Activated naive CD4-positive, alpha-beta T cell treated with anti-CD3 and anti-CD28 coated beads for 36 hours (primary cell): ENCODE measurements around the gene AARS2. TPM values are rescaled to one million over a fixed set of nuclear protein-coding genes. Genes with fewer than 3 reads are reported as not detected.

Experiments
- CTCF ChIA-PET: fragments of 350-600 bp; sonication (Branson Sonifier 250); formaldehyde crosslinking; loops from one replicate; lab custom pipeline; 2021; ENCODE audit warnings: antibody characterized with exemption; lab: Charles Lee
- DNase-seq: peaks from one replicate; pipeline ENCODE4 v3.0.0-alpha.2; 2020
- H3K27ac Mint-ChIP-seq: one replicate; pipeline ENCODE4 v1.8.0; 2021; ENCODE audit warnings: mild to moderate bottlenecking, mixed read lengths
- H3K27me3 Mint-ChIP-seq: one replicate; pipeline ENCODE4 v1.8.0; 2021; ENCODE audit warnings: low read depth, mixed read lengths
- H3K36me3 Mint-ChIP-seq: one replicate; pipeline ENCODE4 v1.8.0; 2021; ENCODE audit warnings: low read depth, mixed read lengths
- H3K4me1 Mint-ChIP-seq: one replicate; pipeline ENCODE4 v1.8.0; 2021; ENCODE audit warnings: low read depth, mixed read lengths
- H3K4me3 Mint-ChIP-seq: one replicate; pipeline ENCODE4 v1.8.0; 2021; ENCODE audit warnings: mild to moderate bottlenecking, moderate library complexity, mixed read lengths
- H3K9me3 Mint-ChIP-seq: one replicate; pipeline ENCODE4 v1.8.0; 2021; ENCODE audit warnings: mixed read lengths
- intact Hi-C: fragments of 100-400 bp; cut with micrococcal nuclease; formaldehyde crosslinking; loops from one replicate; pipeline ENCODE4 v1.15.1; 2023
- total RNA-seq, 2 experiments: library from RNA; stranded (reverse); gene quantifications; one replicate each; pipeline ENCODE4 v1.2.3, GENCODE V29; 2021

Gene AARS2
- total RNA-seq, 2 experiments from 2014 or later = 11.6 to 12.9 TPM

DNA sequence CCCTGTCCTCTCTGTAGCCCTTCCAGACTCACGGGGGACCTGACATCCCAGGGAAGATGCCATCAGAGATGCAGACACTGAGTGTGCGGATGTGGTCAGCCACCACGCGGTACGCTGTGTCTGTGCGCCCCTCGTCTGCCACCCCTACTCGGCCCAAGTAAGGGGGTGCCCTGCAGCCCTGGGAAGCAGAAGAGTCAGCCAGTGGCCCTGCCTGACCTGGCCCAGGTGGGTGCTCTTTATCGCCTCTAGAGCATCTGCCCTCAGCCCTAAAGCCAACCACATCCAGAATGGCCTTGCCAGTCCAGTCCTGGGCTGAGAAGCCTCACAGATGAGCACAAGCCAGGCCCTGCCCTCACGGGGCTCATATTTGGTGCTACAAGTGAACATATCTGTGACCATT is 5.9 kb downstream of the AARS2 start:
- CTCF ChIA-PET = interaction anchor here (7.5 kb wide), 1 partner anchor 39 kb away, joined by 108 read pairs; the partner anchor contains the start of gene TMEM151B
- no peak overlapping the region for H3K27ac Mint-ChIP-seq
- no peaks in the 10 kb centered on the region for H3K27me3 Mint-ChIP-seq
- H3K9me3 Mint-ChIP-seq = no peaks in the 10 kb centered on the region
- no peak overlapping the region for H3K4me3 Mint-ChIP-seq
- DNase-seq = no peak
- H3K36me3 Mint-ChIP-seq = peaks cover 31% of the 10 kb centered on the region
- H3K4me1 Mint-ChIP-seq = peaks cover 8% of the 10 kb centered on the region
- intact Hi-C loops = no loop called here

DNA sequence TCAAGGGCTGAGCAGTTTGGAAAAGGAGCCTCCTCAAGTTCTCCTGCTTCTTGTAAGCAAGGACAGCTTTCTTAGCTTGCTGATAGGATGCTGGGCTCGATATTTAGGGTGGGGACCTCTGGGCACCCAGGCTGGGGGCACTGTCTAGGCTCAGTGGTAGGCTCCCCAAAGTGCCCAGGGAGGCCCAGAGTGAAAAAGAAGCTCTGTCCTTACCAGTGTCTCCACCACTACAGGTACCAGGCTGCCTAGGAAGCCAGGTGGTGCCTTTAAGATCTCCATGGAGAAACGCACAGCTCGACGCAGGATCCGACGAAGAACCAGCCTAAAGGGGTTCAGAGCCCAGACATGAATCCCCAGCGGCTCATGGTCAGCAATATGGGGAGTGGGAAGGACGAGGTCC is 6.4 kb downstream of the AARS2 start:
- Mint-ChIP-seq H3K9me3 (no peaks in the 10 kb centered on the region), H3K36me3 (peaks cover 31% of the 10 kb centered on the region), H3K27me3 (no peaks in the 10 kb centered on the region), H3K4me3 (no peak overlapping the region), H3K4me1 (peaks cover 3% of the 10 kb centered on the region), H3K27ac (no peak overlapping the region)
- intact Hi-C loops = no loop called here
- CTCF ChIA-PET = interaction anchor here (7.5 kb wide), 1 partner anchor 39 kb away, joined by 108 read pairs; the partner anchor contains the start of gene TMEM151B
- DNase-seq = no peak

GRCh38 chr6:44305200-44305725 is 7.9 kb downstream of the AARS2 start:
- no peaks in the 10 kb centered on the region for H3K4me1 Mint-ChIP-seq
- intact Hi-C loops = no loop called here
- no peak for DNase-seq
- H3K27me3 Mint-ChIP-seq = no peaks in the 10 kb centered on the region
- H3K27ac Mint-ChIP-seq = no peak overlapping the region
- no peak overlapping the region for H3K4me3 Mint-ChIP-seq
- H3K36me3 Mint-ChIP-seq = peaks cover 34% of the 10 kb centered on the region
- CTCF ChIA-PET = interaction anchor here (0.7 to 7.5 kb wide), 16 partner anchors 9 to 144 kb away, joined by 3 to 108 read pairs (median 4); partner anchors contain the start of genes AARS2, SPATS1 and TMEM151B
- no peaks in the 10 kb centered on the region for H3K9me3 Mint-ChIP-seq

- no peak overlapping the region for H3K4me3 Mint-ChIP-seq
- H3K36me3 Mint-ChIP-seq = peaks cover 29% of the 10 kb centered on the region
- peak; percentile 34 for DNase-seq
- H3K27ac Mint-ChIP-seq = no peak overlapping the region
- no peaks in the 10 kb centered on the region for H3K9me3 Mint-ChIP-seq
- CTCF ChIA-PET = interaction anchor here (0.6 to 7.5 kb wide), 14 partner anchors 9 to 152 kb away, joined by 3 to 108 read pairs (median 4); partner anchors contain the start of genes AARS2, SPATS1 and TMEM151B
- intact Hi-C loops = loop anchor here (1.0 kb wide), 1 partner anchor 36 kb away; no protein-coding TSS in a partner anchor
- H3K4me1 Mint-ChIP-seq = no peaks in the 10 kb centered on the region
- no peaks in the 10 kb centered on the region for H3K27me3 Mint-ChIP-seq
These were observed 8.6 kb downstream of the AARS2 start for GRCh38 chr6:44304282-44305199.

DNA sequence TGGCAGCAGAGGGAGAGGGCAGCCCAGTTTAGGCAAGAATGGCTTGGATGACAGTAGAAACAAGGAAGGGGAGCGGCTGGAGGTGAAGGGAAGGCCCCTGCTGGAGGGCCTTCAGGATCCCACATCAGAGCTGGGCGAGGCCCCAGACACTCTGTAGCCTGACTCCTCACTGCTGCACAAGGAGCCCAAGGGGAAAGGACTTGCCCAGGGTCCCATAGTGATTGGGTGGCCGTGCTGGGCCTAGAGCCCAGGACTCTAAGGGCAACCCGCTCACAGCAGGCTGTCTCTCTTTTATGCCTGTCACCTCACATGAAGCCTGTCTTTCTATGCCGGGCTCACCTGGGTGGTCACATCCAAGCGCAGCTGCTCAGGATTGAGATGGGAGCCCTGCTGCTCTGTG is 9.3 kb downstream of the AARS2 start:
- no peak for DNase-seq
- H3K4me1 Mint-ChIP-seq = no peaks in the 10 kb centered on the region
- no peaks in the 10 kb centered on the region for H3K27me3 Mint-ChIP-seq
- no peaks in the 10 kb centered on the region for H3K9me3 Mint-ChIP-seq
- CTCF ChIA-PET = interaction anchor here (0.6 to 7.5 kb wide), 3 partner anchors 29 to 151 kb away, joined by 3 to 108 read pairs (median 4); partner anchors contain the start of gene TMEM151B
- H3K27ac Mint-ChIP-seq = no peak overlapping the region
- intact Hi-C loops = loop anchor here (1.0 kb wide), 1 partner anchor 36 kb away; no protein-coding TSS in a partner anchor
- peaks cover 29% of the 10 kb centered on the region for H3K36me3 Mint-ChIP-seq
- no peak overlapping the region for H3K4me3 Mint-ChIP-seq

DNA sequence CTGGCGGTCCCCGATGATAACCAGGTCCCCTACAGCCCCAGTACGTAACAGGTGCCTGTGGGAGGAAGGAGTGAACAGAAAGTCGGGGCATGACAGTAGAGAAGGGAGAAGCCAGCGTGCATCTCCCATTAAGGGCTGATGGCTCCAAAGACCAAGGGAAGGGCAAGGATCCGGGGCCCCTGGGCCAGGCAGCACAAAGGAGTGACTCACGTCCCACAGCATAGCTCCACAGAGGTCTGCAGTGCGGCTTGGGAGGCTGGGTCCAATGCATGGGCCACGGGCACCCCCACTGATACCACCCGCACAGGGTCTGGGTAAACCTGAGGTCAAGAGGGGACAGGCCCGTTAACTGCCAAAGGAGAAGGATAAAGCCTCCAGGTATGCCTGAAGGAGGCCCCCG is 10.3 kb downstream of the AARS2 start:
- peaks cover 26% of the 10 kb centered on the region for H3K36me3 Mint-ChIP-seq
- CTCF ChIA-PET = interaction anchor here (1.0 to 7.5 kb wide), 3 partner anchors 10 to 35 kb away, joined by 3 to 108 read pairs (median 13); partner anchors contain the start of genes AARS2 and TMEM151B
- no peak for DNase-seq
- H3K27me3 Mint-ChIP-seq = peaks cover 4% of the 10 kb centered on the region
- H3K4me1 Mint-ChIP-seq = peaks cover 4% of the 10 kb centered on the region
- intact Hi-C loops = no loop called here
- no peak overlapping the region for H3K27ac Mint-ChIP-seq
- H3K9me3 Mint-ChIP-seq = no peaks in the 10 kb centered on the region
- no peak overlapping the region for H3K4me3 Mint-ChIP-seq

GRCh38 chr6:44301782-44302564 is 11.2 kb downstream of the AARS2 start:
- intact Hi-C loops = no loop called here
- H3K36me3 Mint-ChIP-seq = peaks cover 25% of the 10 kb centered on the region
- H3K27me3 Mint-ChIP-seq = peaks cover 6% of the 10 kb centered on the region
- CTCF ChIA-PET = interaction anchor here (1.0 to 7.5 kb wide), 4 partner anchors 9 to 34 kb away, joined by 3 to 108 read pairs (median 8); partner anchors contain the start of genes AARS2 and TMEM151B
- DNase-seq = no peak
- no peak overlapping the region for H3K4me3 Mint-ChIP-seq
- H3K27ac Mint-ChIP-seq = no peak overlapping the region
- H3K9me3 Mint-ChIP-seq = no peaks in the 10 kb centered on the region
- peaks cover 7% of the 10 kb centered on the region for H3K4me1 Mint-ChIP-seq

DNA sequence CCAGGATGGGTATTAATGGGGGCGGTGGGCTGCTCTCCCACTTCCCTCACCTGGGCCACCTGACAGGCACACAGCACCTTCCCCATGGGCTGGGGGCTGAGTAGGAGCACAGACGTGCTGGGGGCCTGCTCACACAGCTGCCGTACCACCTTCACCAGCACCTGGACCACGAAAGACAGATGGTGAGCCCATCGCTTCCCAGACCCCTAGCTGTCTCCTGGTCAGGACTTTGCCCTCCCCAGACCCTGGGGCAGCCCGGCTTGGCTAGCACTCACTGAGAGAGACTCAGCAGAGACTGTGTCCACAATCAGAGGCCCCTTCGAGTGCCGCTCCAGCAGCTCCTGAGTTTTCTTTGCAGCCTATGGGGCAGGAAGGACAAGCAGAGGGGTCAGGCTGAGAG is 12.0 kb downstream of the AARS2 start:
- Mint-ChIP-seq H3K4me1 (peaks cover 11% of the 10 kb centered on the region), H3K4me3 (no peak overlapping the region), H3K27me3 (peaks cover 14% of the 10 kb centered on the region), H3K36me3 (peaks cover 25% of the 10 kb centered on the region), H3K27ac (no peak overlapping the region), H3K9me3 (no peaks in the 10 kb centered on the region)
- CTCF ChIA-PET = interaction anchor here (1.2 to 7.5 kb wide), 3 partner anchors 10 to 33 kb away, joined by 3 to 108 read pairs (median 13); partner anchors contain the start of genes AARS2 and TMEM151B
- intact Hi-C loops = no loop called here
- DNase-seq = no peak

- CTCF ChIA-PET = interaction anchor here (0.9 to 7.5 kb wide), 3 partner anchors 9 to 32 kb away, joined by 3 to 108 read pairs (median 5); partner anchors contain the start of genes AARS2 and TMEM151B
- intact Hi-C loops = no loop called here
- H3K4me3 Mint-ChIP-seq = no peak overlapping the region
- DNase-seq = no peak
- peaks cover 19% of the 10 kb centered on the region for H3K27me3 Mint-ChIP-seq
- peaks cover 11% of the 10 kb centered on the region for H3K4me1 Mint-ChIP-seq
- no peak overlapping the region for H3K27ac Mint-ChIP-seq
- peaks cover 21% of the 10 kb centered on the region for H3K36me3 Mint-ChIP-seq
- no peaks in the 10 kb centered on the region for H3K9me3 Mint-ChIP-seq
These were observed 12.8 kb downstream of the AARS2 start for GRCh38 chr6:44300292-44300823.

DNA sequence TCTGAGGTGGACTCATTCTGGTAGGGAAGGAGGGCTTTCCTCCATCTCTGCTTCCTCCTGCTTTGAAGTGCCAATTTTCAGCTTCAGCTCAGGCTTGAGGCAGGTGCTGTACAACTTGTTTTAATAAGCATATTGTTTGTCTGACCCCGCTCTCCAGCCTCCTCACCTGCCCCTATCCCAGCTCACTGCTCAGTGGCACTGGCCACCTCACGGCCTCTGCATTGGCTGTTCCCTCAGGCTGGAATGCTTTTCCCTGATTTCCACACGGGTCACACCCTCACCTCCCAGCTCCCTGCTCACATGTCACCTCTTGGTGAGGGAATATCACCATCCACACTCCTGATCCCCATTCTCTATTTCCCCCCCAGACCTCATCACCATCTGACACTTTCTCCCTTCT is 14.3 kb downstream of the AARS2 start:
- Mint-ChIP-seq H3K4me1 (peaks cover 11% of the 10 kb centered on the region), H3K27ac (no peak overlapping the region), H3K27me3 (peaks cover 26% of the 10 kb centered on the region), H3K9me3 (no peaks in the 10 kb centered on the region), H3K36me3 (peaks cover 19% of the 10 kb centered on the region), H3K4me3 (peak overlapping the region; percentile 5)
- no peak for DNase-seq
- intact Hi-C loops = no loop called here
- CTCF ChIA-PET = interaction anchor here (0.5 to 4.6 kb wide), 5 partner anchors 31 to 1546 kb away, joined by 3 to 36 read pairs (median 3); no protein-coding TSS in a partner anchor

DNA sequence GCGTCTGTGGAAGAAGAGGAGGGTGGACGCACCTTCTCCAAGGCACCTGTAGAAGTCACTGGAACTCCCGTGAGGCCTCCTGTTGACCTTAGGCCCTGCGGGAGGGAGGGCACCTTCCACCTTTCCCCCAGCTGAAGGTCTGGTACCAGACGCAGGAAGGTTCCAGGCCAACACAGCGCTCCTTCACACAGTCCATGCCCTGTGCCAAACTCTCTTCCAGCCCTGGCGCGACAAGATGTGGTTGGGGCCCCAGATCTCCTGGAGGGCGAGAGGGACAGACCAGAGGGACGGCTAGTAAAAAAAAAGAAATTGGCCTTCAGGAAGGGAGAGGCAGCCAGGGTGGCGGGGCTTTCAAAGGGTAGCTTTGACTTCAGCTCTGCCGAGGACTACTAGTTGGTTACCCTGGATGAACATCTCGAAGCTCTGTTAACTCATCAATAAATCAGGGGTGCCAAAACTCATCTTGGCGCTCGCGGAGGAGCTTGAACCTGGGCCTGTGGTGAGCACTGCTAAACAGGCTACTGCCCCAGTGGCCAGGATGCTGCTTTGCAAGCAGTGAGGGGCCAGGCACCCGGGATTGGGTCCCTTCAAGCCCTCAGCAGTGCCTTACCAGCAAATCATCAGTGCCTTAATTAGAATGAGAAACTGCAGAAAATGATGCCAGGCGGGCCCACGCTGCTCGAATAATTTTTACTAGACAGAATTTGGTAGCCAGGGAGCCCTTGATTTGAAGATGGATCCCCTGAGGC is 14.9 kb downstream of the AARS2 start:
- CTCF ChIA-PET = interaction anchor here (0.5 to 4.6 kb wide), 4 partner anchors 15 to 44 kb away, joined by 3 to 36 read pairs (median 3); partner anchors contain the start of gene AARS2
- DNase-seq = no peak
- H3K27ac Mint-ChIP-seq = no peak overlapping the region
- peaks cover 29% of the 10 kb centered on the region for H3K27me3 Mint-ChIP-seq
- peak overlapping the region; percentile 66 for H3K4me3 Mint-ChIP-seq
- H3K4me1 Mint-ChIP-seq = peaks cover 11% of the 10 kb centered on the region
- no peaks in the 10 kb centered on the region for H3K9me3 Mint-ChIP-seq
- intact Hi-C loops = no loop called here
- peaks cover 16% of the 10 kb centered on the region for H3K36me3 Mint-ChIP-seq
